CD4-positive, alpha-beta T cell treated with Interleukin-17A for 1 hour (primary cell): ENCODE results near the gene TMEM255B.
"Not testable (repeated sequence)": the region's sequence is repeated elsewhere in the genome, so short reads cannot be mapped to it uniquely, and the experiment has no call there.

Experiments
- DNase-seq: peaks from one replicate; pipeline ENCODE4 v3.0.0-alpha.2; 2020

The TMEM255B gene

GRCh38 chr13:113735194-113735593 is 23.8 kb upstream of the TMEM255B start:
- DNase-seq = no peak

GRCh38 chr13:113735750-113736149 is 23.3 kb upstream of the TMEM255B start:
- DNase-seq = no peak

- no peak for DNase-seq
Observed at GRCh38 chr13:113736258-113736731, 22.7 kb upstream of the TMEM255B start.

- no peak for DNase-seq
Observed at GRCh38 chr13:113737803-113738202, 21.2 kb upstream of the TMEM255B start.

- no peak for DNase-seq
Observed at GRCh38 chr13:113739527-113740285, 19.3 kb upstream of the TMEM255B start.

GRCh38 chr13:113740286-113740556 is 18.8 kb upstream of the TMEM255B start:
- DNase-seq = no peak

- DNase-seq = no peak
Observed at GRCh38 chr13:113740661-113741060, 18.4 kb upstream of the TMEM255B start.

GRCh38 chr13:113741191-113741668 is 17.8 kb upstream of the TMEM255B start:
- DNase-seq = peak; percentile 32

GRCh38 chr13:113742000-113742441 is 17.0 kb upstream of the TMEM255B start:
- no peak for DNase-seq

- DNase-seq = no peak
Observed at GRCh38 chr13:113742445-113743120, 16.4 kb upstream of the TMEM255B start.

GRCh38 chr13:113743366-113744195 is 15.4 kb upstream of the TMEM255B start:
- DNase-seq = no peak

GRCh38 chr13:113744197-113745000 is 14.6 kb upstream of the TMEM255B start:
- no peak for DNase-seq

GRCh38 chr13:113745059-113745458 is 14.0 kb upstream of the TMEM255B start:
- no peak for DNase-seq

- not testable (repeated sequence) for DNase-seq
Observed at GRCh38 chr13:113745500-113746142, 13.4 kb upstream of the TMEM255B start.

- DNase-seq = no peak
Observed at GRCh38 chr13:113746143-113746525, 12.9 kb upstream of the TMEM255B start.

- no peak for DNase-seq
Observed at GRCh38 chr13:113746671-113747070, 12.4 kb upstream of the TMEM255B start.

GRCh38 chr13:113747291-113747833 is 11.7 kb upstream of the TMEM255B start:
- DNase-seq = no peak

GRCh38 chr13:113748101-113748861 is 10.7 kb upstream of the TMEM255B start:
- no peak for DNase-seq

- DNase-seq = no peak
Observed at GRCh38 chr13:113748862-113749451, 10.1 kb upstream of the TMEM255B start.

- DNase-seq = no peak
Observed at GRCh38 chr13:113749507-113749906, 9.5 kb upstream of the TMEM255B start.

- no peak for DNase-seq
Observed at GRCh38 chr13:113749967-113750366, 9.1 kb upstream of the TMEM255B start.
